ENCODE measurements around the gene LRBA.

DNA sequence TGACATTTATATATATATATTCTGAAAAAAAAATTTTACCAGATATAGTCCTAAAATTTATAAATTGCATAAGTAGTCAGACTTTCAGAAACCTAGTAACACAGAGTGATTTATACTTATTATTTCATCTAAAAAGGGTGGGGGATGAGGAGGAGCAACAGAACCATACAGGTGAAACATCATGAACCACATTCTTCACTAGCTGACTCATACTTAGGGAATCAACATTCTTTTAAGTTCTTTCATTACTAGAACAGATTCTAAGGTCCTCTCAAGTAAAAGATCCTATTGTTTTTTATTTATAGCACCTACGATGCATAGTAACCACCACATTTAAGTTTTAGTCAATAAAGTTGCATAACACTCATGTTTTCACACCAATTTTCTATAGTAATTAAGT, 166.1 kb downstream of the LRBA start:
- TF ChIP-seq, protein P1, sequence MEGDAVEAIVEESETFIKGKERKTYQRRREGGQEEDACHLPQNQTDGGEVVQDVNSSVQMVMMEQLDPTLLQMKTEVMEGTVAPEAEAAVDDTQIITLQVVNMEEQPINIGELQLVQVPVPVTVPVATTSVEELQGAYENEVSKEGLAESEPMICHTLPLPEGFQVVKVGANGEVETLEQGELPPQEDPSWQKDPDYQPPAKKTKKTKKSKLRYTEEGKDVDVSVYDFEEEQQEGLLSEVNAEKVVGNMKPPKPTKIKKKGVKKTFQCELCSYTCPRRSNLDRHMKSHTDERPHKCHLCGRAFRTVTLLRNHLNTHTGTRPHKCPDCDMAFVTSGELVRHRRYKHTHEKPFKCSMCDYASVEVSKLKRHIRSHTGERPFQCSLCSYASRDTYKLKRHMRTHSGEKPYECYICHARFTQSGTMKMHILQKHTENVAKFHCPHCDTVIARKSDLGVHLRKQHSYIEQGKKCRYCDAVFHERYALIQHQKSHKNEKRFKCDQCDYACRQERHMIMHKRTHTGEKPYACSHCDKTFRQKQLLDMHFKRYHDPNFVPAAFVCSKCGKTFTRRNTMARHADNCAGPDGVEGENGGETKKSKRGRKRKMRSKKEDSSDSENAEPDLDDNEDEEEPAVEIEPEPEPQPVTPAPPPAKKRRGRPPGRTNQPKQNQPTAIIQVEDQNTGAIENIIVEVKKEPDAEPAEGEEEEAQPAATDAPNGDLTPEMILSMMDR (IDR thresholded peaks at IDR 0.05), result no peak
- TF ChIP-seq POLR2AphosphoS5 (IDR thresholded peaks at IDR 0.05), result no peak

All from breast epithelium (tissue), 3 donors.